ENCODE data around the gene ARHGAP5. TPM values are rescaled to one million over a fixed set of nuclear protein-coding genes. Genes with fewer than 3 reads are reported as not detected.

ARHGAP5 gene
- total RNA-seq, 1 experiment from 2014 or later: 63.0 TPM

DNA sequence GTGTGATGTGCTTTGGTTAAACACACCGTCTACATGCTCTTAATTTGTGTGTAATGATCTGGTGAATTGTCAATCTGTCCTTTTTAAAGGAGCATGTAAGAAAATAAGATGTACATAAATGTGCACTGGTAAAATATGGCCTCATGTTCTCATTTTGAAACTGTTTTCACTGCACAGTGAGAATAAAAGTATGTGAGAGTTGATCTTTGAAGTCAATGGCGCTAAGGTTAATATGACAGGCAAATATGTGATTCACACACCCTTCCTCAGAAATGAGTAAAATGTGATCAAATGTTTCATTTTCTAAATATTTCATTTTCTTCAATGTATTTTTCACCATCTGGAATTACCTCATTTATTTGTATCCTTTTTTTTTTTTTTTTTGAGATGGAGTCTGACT is 116.4 kb downstream of the ARHGAP5 start:
- no peak for ATAC-seq
- H3K27me3 ChIP-seq (ENCODE audit: control insufficient read depth, insufficient read depth, low read length): no peaks in the 10 kb centered on the region; the same call in 1 of the 2 replicates
- no peak for DNase-seq (ENCODE audit: low read depth, low spot score)
- H3K4me1 ChIP-seq (ENCODE audit: control insufficient read depth, insufficient read depth, low read length): no peaks in the 10 kb centered on the region
- intact Hi-C loops (cut with micrococcal nuclease; ENCODE audit: unreplicated experiment) (no loop called here), in situ Hi-C loops (cut with HindIII; ENCODE audit: low pct_unique_long_range_greater_than_20kb, low sequenced_read_pairs) (no loop called here)
- TF ChIP-seq SIN3A (IDR thresholded peaks at IDR 0.05; ENCODE audit: borderline replicate concordance, insufficient read depth, low read depth, low read length): no peak
- TF ChIP-seq TCF7L2 (IDR thresholded peaks at IDR 0.05; ENCODE audit: low read depth, low read length): no peak
- TF ChIP-seq, protein P1, sequence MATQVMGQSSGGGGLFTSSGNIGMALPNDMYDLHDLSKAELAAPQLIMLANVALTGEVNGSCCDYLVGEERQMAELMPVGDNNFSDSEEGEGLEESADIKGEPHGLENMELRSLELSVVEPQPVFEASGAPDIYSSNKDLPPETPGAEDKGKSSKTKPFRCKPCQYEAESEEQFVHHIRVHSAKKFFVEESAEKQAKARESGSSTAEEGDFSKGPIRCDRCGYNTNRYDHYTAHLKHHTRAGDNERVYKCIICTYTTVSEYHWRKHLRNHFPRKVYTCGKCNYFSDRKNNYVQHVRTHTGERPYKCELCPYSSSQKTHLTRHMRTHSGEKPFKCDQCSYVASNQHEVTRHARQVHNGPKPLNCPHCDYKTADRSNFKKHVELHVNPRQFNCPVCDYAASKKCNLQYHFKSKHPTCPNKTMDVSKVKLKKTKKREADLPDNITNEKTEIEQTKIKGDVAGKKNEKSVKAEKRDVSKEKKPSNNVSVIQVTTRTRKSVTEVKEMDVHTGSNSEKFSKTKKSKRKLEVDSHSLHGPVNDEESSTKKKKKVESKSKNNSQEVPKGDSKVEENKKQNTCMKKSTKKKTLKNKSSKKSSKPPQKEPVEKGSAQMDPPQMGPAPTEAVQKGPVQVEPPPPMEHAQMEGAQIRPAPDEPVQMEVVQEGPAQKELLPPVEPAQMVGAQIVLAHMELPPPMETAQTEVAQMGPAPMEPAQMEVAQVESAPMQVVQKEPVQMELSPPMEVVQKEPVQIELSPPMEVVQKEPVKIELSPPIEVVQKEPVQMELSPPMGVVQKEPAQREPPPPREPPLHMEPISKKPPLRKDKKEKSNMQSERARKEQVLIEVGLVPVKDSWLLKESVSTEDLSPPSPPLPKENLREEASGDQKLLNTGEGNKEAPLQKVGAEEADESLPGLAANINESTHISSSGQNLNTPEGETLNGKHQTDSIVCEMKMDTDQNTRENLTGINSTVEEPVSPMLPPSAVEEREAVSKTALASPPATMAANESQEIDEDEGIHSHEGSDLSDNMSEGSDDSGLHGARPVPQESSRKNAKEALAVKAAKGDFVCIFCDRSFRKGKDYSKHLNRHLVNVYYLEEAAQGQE (IDR thresholded peaks at IDR 0.05; ENCODE audit: insufficient read depth in 1 of 2, low read depth in 2 of 2, low read length in 1 of 2): no peak
- no peak for TF ChIP-seq POLR2AphosphoS5 (IDR thresholded peaks at IDR 0.05; ENCODE audit: low read depth, low read length)
- TF ChIP-seq, protein P2, sequence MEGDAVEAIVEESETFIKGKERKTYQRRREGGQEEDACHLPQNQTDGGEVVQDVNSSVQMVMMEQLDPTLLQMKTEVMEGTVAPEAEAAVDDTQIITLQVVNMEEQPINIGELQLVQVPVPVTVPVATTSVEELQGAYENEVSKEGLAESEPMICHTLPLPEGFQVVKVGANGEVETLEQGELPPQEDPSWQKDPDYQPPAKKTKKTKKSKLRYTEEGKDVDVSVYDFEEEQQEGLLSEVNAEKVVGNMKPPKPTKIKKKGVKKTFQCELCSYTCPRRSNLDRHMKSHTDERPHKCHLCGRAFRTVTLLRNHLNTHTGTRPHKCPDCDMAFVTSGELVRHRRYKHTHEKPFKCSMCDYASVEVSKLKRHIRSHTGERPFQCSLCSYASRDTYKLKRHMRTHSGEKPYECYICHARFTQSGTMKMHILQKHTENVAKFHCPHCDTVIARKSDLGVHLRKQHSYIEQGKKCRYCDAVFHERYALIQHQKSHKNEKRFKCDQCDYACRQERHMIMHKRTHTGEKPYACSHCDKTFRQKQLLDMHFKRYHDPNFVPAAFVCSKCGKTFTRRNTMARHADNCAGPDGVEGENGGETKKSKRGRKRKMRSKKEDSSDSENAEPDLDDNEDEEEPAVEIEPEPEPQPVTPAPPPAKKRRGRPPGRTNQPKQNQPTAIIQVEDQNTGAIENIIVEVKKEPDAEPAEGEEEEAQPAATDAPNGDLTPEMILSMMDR (IDR thresholded peaks at IDR 0.05): no peak
- H3K36me3 ChIP-seq (ENCODE audit: control insufficient read depth, insufficient read depth, low read length): no peaks in the 10 kb centered on the region
- H3K27ac ChIP-seq (ENCODE audit: low read length): no peak overlapping the region
- no TSS peak for BruUV-seq (replicated peaks)
- H3K4me3 ChIP-seq (ENCODE audit: low read depth in 2 of 2, low read length in 2 of 2): no peak overlapping the region
- POLR2A ChIA-PET: no interaction called here
- CTCF ChIA-PET: no interaction called here
- H3K9me3 ChIP-seq (ENCODE audit: control insufficient read depth, insufficient read depth, low read depth, low read length): no peaks in the 10 kb centered on the region

DNA sequence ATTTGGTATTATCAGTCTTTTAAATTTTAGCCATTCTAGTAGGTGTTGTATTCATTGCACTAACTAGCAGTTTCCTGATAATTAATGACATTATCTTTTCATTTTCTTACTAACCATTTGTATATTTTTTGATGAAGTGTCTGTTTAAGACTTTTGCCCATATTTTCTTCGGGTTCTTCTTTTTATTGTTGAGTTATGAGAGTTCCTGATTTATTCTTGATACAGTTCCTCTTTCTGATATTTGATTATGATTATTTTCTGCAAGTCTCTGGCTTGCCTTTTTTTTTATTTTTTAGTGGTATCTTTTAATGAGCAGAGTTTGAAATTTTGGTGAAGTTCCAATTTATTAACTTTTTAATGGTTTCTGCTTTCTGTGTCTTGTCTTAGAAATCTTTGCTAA is 118.5 kb downstream of the ARHGAP5 start:
- no TSS peak for BruUV-seq (replicated peaks)
- Histone ChIP-seq H3K4me3 (ENCODE audit: low read depth in 2 of 2, low read length in 2 of 2) (no peak overlapping the region), H3K9me3 (ENCODE audit: control insufficient read depth, insufficient read depth, low read depth, low read length) (no peaks in the 10 kb centered on the region), H3K27me3 (ENCODE audit: control insufficient read depth, insufficient read depth, low read length) (no peaks in the 10 kb centered on the region; the same call in 1 of the 2 replicates), H3K36me3 (ENCODE audit: control insufficient read depth, insufficient read depth, low read length) (no peaks in the 10 kb centered on the region), H3K4me1 (ENCODE audit: control insufficient read depth, insufficient read depth, low read length) (no peaks in the 10 kb centered on the region; the same call in 1 of the 2 replicates), H3K27ac (ENCODE audit: low read length) (no peak overlapping the region)
- ChIA-PET CTCF (no interaction called here), POLR2A (no interaction called here)
- TF ChIP-seq, protein P2 (IDR thresholded peaks at IDR 0.05): no peak
- TF ChIP-seq, protein P1 (IDR thresholded peaks at IDR 0.05; ENCODE audit: insufficient read depth in 1 of 2, low read depth in 2 of 2, low read length in 1 of 2): no peak
- TF ChIP-seq POLR2AphosphoS5 (IDR thresholded peaks at IDR 0.05; ENCODE audit: low read depth, low read length) (no peak), TCF7L2 (IDR thresholded peaks at IDR 0.05; ENCODE audit: low read depth, low read length) (no peak), SIN3A (IDR thresholded peaks at IDR 0.05; ENCODE audit: borderline replicate concordance, insufficient read depth, low read depth, low read length) (no peak)
- intact Hi-C loops (cut with micrococcal nuclease; ENCODE audit: unreplicated experiment): no loop called here
- no peak for ATAC-seq
- no peak for DNase-seq (ENCODE audit: low read depth, low spot score)
- in situ Hi-C loops (cut with HindIII; ENCODE audit: low pct_unique_long_range_greater_than_20kb, low sequenced_read_pairs): no loop called here

Measured in Panc1 (cell line).